Measurements from ENCODE around the gene SAA4. TPM values are rescaled to one million over a fixed set of nuclear protein-coding genes. Genes with fewer than 3 reads are reported as not detected.
A peak's percentile ranks its signal among the peaks of the same experiment; 100 is the strongest.

The SAA4 gene
- total and polyA plus RNA-seq, 9 of the 15 experiments (the other 6 are each of a cell fraction or from before 2014, with no cell fraction given) = not detected

DNA sequence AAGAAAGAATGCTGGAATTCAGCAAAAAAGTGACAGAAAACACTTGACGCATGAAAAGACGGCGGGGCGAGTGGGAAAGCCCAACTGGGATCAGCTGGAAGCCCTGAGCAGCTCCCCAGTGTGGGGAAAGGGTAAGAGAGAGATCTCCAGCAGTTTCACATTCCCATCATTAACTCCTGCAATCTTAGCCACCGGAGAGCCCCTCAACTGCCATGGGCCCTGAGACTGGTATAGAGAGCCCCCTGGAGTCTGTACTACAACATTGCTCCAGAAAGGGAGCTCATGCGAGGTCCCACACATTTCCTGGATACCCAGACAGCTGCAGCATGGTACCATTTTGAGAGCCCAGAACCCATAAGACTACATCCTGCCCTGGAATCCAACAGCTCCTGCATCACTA is 32.9 kb downstream of the SAA4 start (continued):
- TF ChIP-seq, protein P1, sequence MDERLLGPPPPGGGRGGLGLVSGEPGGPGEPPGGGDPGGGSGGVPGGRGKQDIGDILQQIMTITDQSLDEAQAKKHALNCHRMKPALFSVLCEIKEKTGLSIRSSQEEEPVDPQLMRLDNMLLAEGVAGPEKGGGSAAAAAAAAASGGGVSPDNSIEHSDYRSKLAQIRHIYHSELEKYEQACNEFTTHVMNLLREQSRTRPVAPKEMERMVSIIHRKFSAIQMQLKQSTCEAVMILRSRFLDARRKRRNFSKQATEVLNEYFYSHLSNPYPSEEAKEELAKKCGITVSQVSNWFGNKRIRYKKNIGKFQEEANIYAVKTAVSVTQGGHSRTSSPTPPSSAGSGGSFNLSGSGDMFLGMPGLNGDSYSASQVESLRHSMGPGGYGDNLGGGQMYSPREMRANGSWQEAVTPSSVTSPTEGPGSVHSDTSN (CRISPR knock-in tag; IDR thresholded peaks at IDR 0.05; ENCODE audit: low read depth) = no peak
- TF ChIP-seq, protein P1 (tag; conservative IDR thresholded peaks at IDR 0.05; ENCODE audit: low read depth) = no peak
- TF ChIP-seq, protein P2, sequence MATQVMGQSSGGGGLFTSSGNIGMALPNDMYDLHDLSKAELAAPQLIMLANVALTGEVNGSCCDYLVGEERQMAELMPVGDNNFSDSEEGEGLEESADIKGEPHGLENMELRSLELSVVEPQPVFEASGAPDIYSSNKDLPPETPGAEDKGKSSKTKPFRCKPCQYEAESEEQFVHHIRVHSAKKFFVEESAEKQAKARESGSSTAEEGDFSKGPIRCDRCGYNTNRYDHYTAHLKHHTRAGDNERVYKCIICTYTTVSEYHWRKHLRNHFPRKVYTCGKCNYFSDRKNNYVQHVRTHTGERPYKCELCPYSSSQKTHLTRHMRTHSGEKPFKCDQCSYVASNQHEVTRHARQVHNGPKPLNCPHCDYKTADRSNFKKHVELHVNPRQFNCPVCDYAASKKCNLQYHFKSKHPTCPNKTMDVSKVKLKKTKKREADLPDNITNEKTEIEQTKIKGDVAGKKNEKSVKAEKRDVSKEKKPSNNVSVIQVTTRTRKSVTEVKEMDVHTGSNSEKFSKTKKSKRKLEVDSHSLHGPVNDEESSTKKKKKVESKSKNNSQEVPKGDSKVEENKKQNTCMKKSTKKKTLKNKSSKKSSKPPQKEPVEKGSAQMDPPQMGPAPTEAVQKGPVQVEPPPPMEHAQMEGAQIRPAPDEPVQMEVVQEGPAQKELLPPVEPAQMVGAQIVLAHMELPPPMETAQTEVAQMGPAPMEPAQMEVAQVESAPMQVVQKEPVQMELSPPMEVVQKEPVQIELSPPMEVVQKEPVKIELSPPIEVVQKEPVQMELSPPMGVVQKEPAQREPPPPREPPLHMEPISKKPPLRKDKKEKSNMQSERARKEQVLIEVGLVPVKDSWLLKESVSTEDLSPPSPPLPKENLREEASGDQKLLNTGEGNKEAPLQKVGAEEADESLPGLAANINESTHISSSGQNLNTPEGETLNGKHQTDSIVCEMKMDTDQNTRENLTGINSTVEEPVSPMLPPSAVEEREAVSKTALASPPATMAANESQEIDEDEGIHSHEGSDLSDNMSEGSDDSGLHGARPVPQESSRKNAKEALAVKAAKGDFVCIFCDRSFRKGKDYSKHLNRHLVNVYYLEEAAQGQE (IDR thresholded peaks at IDR 0.05; ENCODE audit: borderline replicate concordance) = peak; percentile 39; the same call in 1 of the 2 replicates
- TF ChIP-seq, protein P2 (CRISPR knock-in tag; IDR thresholded peaks at IDR 0.05; ENCODE audit: low read depth) = no peak
- TF ChIP-seq GATAD2B (IDR thresholded peaks at IDR 0.05; ENCODE audit: borderline replicate concordance) (no peak), NONO (IDR thresholded peaks at IDR 0.05; ENCODE audit: low read depth in 2 of 2, low read length in 1 of 2) (no peak)
- TF ChIP-seq, protein P3, sequence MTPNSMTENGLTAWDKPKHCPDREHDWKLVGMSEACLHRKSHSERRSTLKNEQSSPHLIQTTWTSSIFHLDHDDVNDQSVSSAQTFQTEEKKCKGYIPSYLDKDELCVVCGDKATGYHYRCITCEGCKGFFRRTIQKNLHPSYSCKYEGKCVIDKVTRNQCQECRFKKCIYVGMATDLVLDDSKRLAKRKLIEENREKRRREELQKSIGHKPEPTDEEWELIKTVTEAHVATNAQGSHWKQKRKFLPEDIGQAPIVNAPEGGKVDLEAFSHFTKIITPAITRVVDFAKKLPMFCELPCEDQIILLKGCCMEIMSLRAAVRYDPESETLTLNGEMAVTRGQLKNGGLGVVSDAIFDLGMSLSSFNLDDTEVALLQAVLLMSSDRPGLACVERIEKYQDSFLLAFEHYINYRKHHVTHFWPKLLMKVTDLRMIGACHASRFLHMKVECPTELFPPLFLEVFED (CRISPR knock-in tag; conservative IDR thresholded peaks at IDR 0.05) = no peak

All from K562 (cell line).